Astrocyte of the cerebellum (primary cell): ENCODE data around the gene GAA.

Experiments used
- DNase-seq: peaks from one replicate; pipeline ENCODE4 v3.0.0-alpha.2; 2011; ENCODE audit warnings: low read depth
- H3K4me3 ChIP-seq: 2 replicates; pipeline ENCODE4 v1.5.1; 2011; ENCODE audit warnings: mild to moderate bottlenecking, low read depth, low read length, moderate library complexity
- CTCF ChIP-seq: IDR thresholded peaks from 2 replicates; pipeline ENCODE4 v1.5.1; 2012; ENCODE audit warnings: low read length, low read depth, moderate library complexity, mild to moderate bottlenecking; ENCODE audit errors: missing control alignments
- in situ Hi-C: cut with HindIII; loops from 2 replicates; pipeline ENCODE4 v1.10.0; 2017; ENCODE audit warnings: low sequenced_read_pairs

GAA gene

GRCh38 chr17:80061421-80061820 is 40.0 kb upstream of the GAA start:
- DNase-seq = no peak
- no peak overlapping the region for H3K4me3 ChIP-seq
- no peak for TF ChIP-seq CTCF
- in situ Hi-C loops = no loop called here

GRCh38 chr17:80063830-80064585 is 37.4 kb upstream of the GAA start:
- in situ Hi-C loops = no loop called here
- TF ChIP-seq CTCF = no peak
- peak; percentile 9 for DNase-seq
- H3K4me3 ChIP-seq = no peak overlapping the region

- no peak overlapping the region for H3K4me3 ChIP-seq
- in situ Hi-C loops = no loop called here
- no peak for DNase-seq
- no peak for TF ChIP-seq CTCF
These were observed 36.7 kb upstream of the GAA start for GRCh38 chr17:80064696-80065095.

- TF ChIP-seq CTCF = no peak
- DNase-seq = no peak
- H3K4me3 ChIP-seq = no peak overlapping the region
- in situ Hi-C loops = no loop called here
These were observed 35.8 kb upstream of the GAA start for GRCh38 chr17:80065478-80066170.

GRCh38 chr17:80067393-80067986 is 33.9 kb upstream of the GAA start:
- no peak overlapping the region for H3K4me3 ChIP-seq
- DNase-seq = no peak
- no peak for TF ChIP-seq CTCF
- in situ Hi-C loops = no loop called here

- no peak overlapping the region for H3K4me3 ChIP-seq
- in situ Hi-C loops = no loop called here
- no peak for TF ChIP-seq CTCF
- no peak for DNase-seq
These were observed 32.8 kb upstream of the GAA start for GRCh38 chr17:80068301-80069222.
